Hepatocyte (in vitro differentiated cells): ENCODE data around the gene HS6ST2.
A peak's percentile ranks its signal among the peaks of the same experiment; 100 is the strongest.

Experiments
- EZH2phosphoT487 ChIP-seq: fragments of 200-600 bp; sonication (generic); IDR thresholded peaks from one replicate; pipeline ENCODE4 v1.6.1; 2018; ENCODE audit warnings: antibody characterized with exemption, mild to moderate bottlenecking, low read depth, moderate library complexity; ENCODE audit not compliant: unreplicated experiment, severe bottlenecking
- TF ChIP-seq, protein P1 (sequence below): fragments of 200-600 bp; sonication (generic); IDR thresholded peaks from 2 replicates; pipeline ENCODE4 v1.5.1; 2016; ENCODE audit warnings: antibody characterized with exemption, mild to moderate bottlenecking; ENCODE audit not compliant: poor library complexity

DNA sequence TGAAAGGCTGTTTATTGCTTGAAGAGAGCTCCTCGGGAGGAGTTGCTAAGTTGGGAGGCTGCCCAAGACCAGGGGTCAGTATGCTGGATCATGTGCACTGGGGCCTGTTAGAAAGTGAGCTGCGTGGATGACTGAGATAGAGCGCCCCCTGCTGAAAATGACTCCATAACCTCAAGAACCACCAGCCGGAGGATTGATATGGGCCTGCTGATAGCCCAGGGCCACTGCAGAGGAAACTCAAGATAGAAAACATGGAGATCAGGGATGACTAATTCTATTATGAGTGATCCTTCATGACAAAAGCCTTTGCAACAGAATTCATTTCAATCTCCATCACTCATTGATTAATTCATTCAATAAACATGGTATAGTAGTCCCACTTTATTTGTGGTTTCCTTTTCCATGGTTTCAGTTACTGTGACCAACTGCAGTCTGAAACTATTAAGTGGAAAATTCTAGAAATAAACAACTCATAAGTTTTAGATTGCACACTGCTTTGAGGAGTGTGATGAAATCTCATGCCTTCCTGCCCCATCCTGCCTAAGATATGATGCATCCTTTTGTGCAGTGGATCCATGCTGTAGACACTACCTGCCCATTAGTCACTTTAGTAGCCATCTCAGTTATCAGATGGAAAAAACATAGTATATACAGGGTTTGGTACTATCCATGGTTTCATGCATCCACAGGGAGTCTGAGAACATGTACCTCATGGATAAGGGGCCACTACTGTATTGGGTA lies 342.9 kb downstream of the HS6ST2 start:
- no peak for TF ChIP-seq EZH2phosphoT487
- TF ChIP-seq, protein P1, sequence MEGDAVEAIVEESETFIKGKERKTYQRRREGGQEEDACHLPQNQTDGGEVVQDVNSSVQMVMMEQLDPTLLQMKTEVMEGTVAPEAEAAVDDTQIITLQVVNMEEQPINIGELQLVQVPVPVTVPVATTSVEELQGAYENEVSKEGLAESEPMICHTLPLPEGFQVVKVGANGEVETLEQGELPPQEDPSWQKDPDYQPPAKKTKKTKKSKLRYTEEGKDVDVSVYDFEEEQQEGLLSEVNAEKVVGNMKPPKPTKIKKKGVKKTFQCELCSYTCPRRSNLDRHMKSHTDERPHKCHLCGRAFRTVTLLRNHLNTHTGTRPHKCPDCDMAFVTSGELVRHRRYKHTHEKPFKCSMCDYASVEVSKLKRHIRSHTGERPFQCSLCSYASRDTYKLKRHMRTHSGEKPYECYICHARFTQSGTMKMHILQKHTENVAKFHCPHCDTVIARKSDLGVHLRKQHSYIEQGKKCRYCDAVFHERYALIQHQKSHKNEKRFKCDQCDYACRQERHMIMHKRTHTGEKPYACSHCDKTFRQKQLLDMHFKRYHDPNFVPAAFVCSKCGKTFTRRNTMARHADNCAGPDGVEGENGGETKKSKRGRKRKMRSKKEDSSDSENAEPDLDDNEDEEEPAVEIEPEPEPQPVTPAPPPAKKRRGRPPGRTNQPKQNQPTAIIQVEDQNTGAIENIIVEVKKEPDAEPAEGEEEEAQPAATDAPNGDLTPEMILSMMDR: peak; percentile 38
